Jurkat, Clone E6-1 (cell line): Measurements from ENCODE around the gene FLNB.
"Not testable (repeated sequence)": the region's sequence is repeated elsewhere in the genome, so short reads cannot be mapped to it uniquely, and the experiment has no call there.

Experiments
- DNase-seq: peaks from one replicate; pipeline ENCODE4 v3.0.0-alpha.2; 2011; ENCODE audit warnings: low read depth, low spot score
- H3K4me3 ChIP-seq: 2 replicates; pipeline ENCODE4 v1.5.1; 2011; ENCODE audit warnings: mild to moderate bottlenecking, low read length, control low read depth, moderate library complexity

FLNB gene

GRCh38 chr3:57977818-57978235 lies 30.4 kb upstream of the FLNB start:
- no peak for DNase-seq
- H3K4me3 ChIP-seq = no peak overlapping the region

- H3K4me3 ChIP-seq = no peak overlapping the region
- DNase-seq = no peak
Measured at GRCh38 chr3:57978316-57978715, 29.9 kb upstream of the FLNB start.

- H3K4me3 ChIP-seq = no peak overlapping the region
- no peak for DNase-seq
Measured at GRCh38 chr3:57980416-57980815, 27.8 kb upstream of the FLNB start.

- no peak overlapping the region for H3K4me3 ChIP-seq
- DNase-seq = no peak
Measured at GRCh38 chr3:57981483-57982087, 26.6 kb upstream of the FLNB start.

- DNase-seq = no peak
- H3K4me3 ChIP-seq = no peak overlapping the region
Measured at GRCh38 chr3:57982561-57983243, 25.5 kb upstream of the FLNB start.

GRCh38 chr3:57983734-57984518 lies 24.3 kb upstream of the FLNB start:
- no peak overlapping the region for H3K4me3 ChIP-seq
- DNase-seq = peak; percentile 88

- DNase-seq = no peak
- no peak overlapping the region for H3K4me3 ChIP-seq
Measured at GRCh38 chr3:57985176-57985983, 22.8 kb upstream of the FLNB start.

GRCh38 chr3:57985984-57986246 lies 22.3 kb upstream of the FLNB start:
- no peak overlapping the region for H3K4me3 ChIP-seq
- DNase-seq = no peak

GRCh38 chr3:57986261-57986660 lies 22.0 kb upstream of the FLNB start:
- H3K4me3 ChIP-seq = no peak overlapping the region
- DNase-seq = no peak

GRCh38 chr3:57989198-57989597 lies 19.0 kb upstream of the FLNB start:
- H3K4me3 ChIP-seq, DNase-seq: not testable (repeated sequence)

- H3K4me3 ChIP-seq = no peak overlapping the region
- no peak for DNase-seq
Measured at GRCh38 chr3:57989646-57990045, 18.6 kb upstream of the FLNB start.

- DNase-seq = no peak
Measured at GRCh38 chr3:57992452-57993213, 15.6 kb upstream of the FLNB start.

GRCh38 chr3:57998366-57999283 lies 9.6 kb upstream of the FLNB start:
- H3K4me3 ChIP-seq = no peak overlapping the region

More at GRCh38 chr3:57992452-57993213, 15.6 kb upstream of the FLNB start:
- no peak overlapping the region for H3K4me3 ChIP-seq

GRCh38 chr3:57999417-58000115 lies 8.7 kb upstream of the FLNB start:
- H3K4me3 ChIP-seq = no peak overlapping the region
- DNase-seq = no peak

More at GRCh38 chr3:57998366-57999283, 9.6 kb upstream of the FLNB start:
- DNase-seq = no peak

GRCh38 chr3:58000306-58001085 lies 7.7 kb upstream of the FLNB start:
- no peak overlapping the region for H3K4me3 ChIP-seq
- no peak for DNase-seq

- no peak for DNase-seq
- H3K4me3 ChIP-seq = no peak overlapping the region
Measured at GRCh38 chr3:58001086-58001467, 7.1 kb upstream of the FLNB start.

- DNase-seq = no peak
- no peak overlapping the region for H3K4me3 ChIP-seq
Measured at GRCh38 chr3:58001979-58002378, 6.2 kb upstream of the FLNB start.
